ENCODE results near the gene DNAJC17.

DNAJC17 gene

GRCh38 chr15:40743921-40744814 lies 63.1 kb downstream of the DNAJC17 start:
- in situ Hi-C loops (cut with MboI; ENCODE audit: low sequenced_read_pairs): no loop called here

GRCh38 chr15:40743485-40743901 lies 63.8 kb downstream of the DNAJC17 start:
- in situ Hi-C loops (cut with MboI; ENCODE audit: low sequenced_read_pairs): no loop called here

- in situ Hi-C loops (cut with MboI; ENCODE audit: low sequenced_read_pairs): no loop called here
Observed at GRCh38 chr15:40739854-40740253, 67.4 kb downstream of the DNAJC17 start.

- in situ Hi-C loops (cut with MboI; ENCODE audit: low sequenced_read_pairs): no loop called here
Observed at GRCh38 chr15:40739047-40739446, 68.2 kb downstream of the DNAJC17 start.

- in situ Hi-C loops (cut with MboI; ENCODE audit: low sequenced_read_pairs): no loop called here
Observed at GRCh38 chr15:40737048-40737447, 70.2 kb downstream of the DNAJC17 start.

GRCh38 chr15:40736575-40736974 lies 70.7 kb downstream of the DNAJC17 start:
- in situ Hi-C loops (cut with MboI; ENCODE audit: low sequenced_read_pairs): no loop called here

- in situ Hi-C loops (cut with MboI; ENCODE audit: low sequenced_read_pairs): no loop called here
Observed at GRCh38 chr15:40731034-40731433, 76.2 kb downstream of the DNAJC17 start.

GRCh38 chr15:40723919-40724318 lies 83.4 kb downstream of the DNAJC17 start:
- in situ Hi-C loops (cut with MboI; ENCODE audit: low sequenced_read_pairs): no loop called here

- in situ Hi-C loops (cut with MboI; ENCODE audit: low sequenced_read_pairs): no loop called here
Observed at GRCh38 chr15:40722934-40723333, 84.3 kb downstream of the DNAJC17 start.

GRCh38 chr15:40722354-40722753 lies 84.9 kb downstream of the DNAJC17 start:
- in situ Hi-C loops (cut with MboI; ENCODE audit: low sequenced_read_pairs): no loop called here

GRCh38 chr15:40721701-40722100 lies 85.6 kb downstream of the DNAJC17 start:
- in situ Hi-C loops (cut with MboI; ENCODE audit: low sequenced_read_pairs): no loop called here

- in situ Hi-C loops (cut with MboI; ENCODE audit: low sequenced_read_pairs): no loop called here
Observed at GRCh38 chr15:40716165-40716564, 91.1 kb downstream of the DNAJC17 start.

Data from HL-60/S4 (cell line).